GM21737 (cell line): ENCODE measurements around the gene GPRC5D.
A peak's percentile ranks its signal among the peaks of the same experiment; 100 is the strongest.

Experiments used
- ATAC-seq: cut with Tn5 transposase; IDR thresholded peaks from one replicate; pipeline ENCODE4 v1.9.1; 2021; ENCODE audit warnings: mild to moderate bottlenecking, moderate library complexity; ENCODE audit not compliant: unreplicated experiment

Gene GPRC5D

DNA sequence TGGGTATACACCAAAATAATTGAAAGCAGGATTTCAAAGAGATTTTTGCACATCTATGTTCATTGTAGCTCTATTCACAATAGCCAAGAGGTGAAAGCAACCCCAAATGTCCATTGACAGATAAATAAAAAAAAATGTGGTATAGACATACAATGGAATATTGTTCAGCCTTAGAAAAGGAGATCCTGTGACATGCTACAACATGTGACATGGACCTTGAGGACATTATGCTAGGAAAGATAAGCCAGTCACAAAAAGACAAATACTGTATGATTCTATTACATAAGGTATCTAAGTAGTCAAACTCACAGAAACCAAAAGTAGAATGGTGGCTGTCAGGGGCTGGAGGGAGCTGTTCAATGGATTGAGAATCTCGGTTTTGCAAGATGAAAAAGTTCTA lies 12.1 kb downstream of the GPRC5D start:
- ATAC-seq, result no peak

DNA sequence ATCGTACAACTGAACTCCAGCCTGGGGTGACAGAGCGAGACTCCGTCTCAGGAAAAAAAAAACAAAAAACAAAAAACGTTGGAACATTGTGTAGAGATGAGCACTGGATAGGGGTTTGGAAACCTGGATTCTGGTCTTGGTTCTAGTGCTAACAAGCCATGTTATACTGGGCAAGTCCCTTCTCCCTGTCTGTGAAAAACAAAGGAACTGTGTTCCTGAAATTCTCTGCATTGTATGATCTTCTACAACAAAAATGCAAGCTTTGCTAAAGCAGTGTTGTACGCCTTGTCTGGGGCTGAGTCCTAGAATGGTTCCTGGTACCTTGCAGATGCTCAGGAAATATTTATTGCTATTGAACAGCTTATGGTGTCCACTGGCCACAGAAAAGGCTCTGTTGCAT lies 13.4 kb downstream of the GPRC5D start:
- ATAC-seq, result no peak

- no peak for ATAC-seq
Observed at GRCh38 chr12:12936983-12937491, 14.9 kb downstream of the GPRC5D start.

GRCh38 chr12:12934556-12934955 lies 17.4 kb downstream of the GPRC5D start:
- ATAC-seq, result no peak

- no peak for ATAC-seq
Observed at GRCh38 chr12:12933742-12934141, 18.2 kb downstream of the GPRC5D start.

- no peak for ATAC-seq
Observed at GRCh38 chr12:12930633-12931219, 21.2 kb downstream of the GPRC5D start.

- ATAC-seq, result no peak
Observed at GRCh38 chr12:12929696-12930095, 22.3 kb downstream of the GPRC5D start.

DNA sequence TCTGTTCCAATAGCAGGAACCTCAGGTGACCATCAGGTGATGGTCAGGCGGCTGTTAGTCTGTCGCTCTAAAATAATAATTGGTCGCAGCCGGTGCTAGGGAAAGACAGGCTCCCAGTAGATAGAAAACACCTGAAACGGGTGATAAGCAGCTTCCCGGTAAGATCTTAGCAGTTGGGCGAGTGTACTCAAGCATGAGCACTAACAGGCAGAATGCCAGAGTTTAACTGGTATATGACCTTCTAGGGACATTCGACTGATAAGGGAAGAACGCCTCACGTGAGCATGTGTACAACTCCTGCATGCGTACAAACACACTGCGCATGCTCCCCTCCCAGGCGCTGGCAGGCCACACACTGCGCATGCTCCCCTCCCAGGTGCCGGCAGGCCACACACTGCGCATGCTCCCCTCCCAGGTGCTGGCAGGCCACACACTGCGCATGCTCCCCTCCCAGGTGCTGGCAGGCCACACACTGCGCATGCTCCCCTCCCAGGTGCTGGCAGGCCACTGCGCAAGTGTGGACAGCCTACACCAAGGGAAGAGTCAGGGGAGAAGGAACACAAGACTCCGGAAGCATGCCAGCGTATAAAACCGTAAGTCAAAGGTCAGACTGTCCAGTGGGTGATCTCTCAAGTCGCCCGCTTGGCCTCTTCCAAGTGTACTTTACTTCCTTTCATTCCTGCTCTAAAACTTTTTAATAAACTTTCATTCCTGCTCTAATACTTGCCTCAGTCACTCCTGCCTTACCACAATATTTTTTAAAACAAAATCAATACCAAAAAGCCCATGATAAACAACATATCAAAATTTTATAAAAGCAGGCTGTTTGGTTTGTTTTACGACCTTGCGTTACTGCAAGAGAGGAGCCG lies 24.5 kb downstream of the GPRC5D start:
- no peak for ATAC-seq

- no peak for ATAC-seq
Observed at GRCh38 chr12:12926571-12927071, 25.3 kb downstream of the GPRC5D start.

DNA sequence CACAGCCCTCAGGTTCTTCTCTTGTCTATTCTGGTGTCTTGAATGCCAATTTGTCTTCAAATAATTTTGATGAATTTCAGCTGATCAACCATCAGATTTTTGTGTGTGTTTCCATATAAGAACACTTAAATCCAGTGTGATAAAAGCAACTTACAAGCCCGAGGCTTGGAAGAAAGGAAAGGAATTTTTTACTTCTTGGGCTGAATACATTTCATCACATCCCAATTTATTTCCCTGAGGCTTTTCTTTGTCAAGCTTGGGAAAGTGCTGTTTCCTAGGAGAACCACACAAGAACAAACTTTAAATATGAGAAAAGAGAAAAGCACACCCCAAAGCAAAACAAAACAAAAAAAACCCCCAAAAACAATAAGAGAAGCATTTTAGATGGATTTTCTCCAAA lies 26.6 kb downstream of the GPRC5D start:
- ATAC-seq, result no peak

- ATAC-seq, result no peak
Observed at GRCh38 chr12:12924169-12924568, 27.8 kb downstream of the GPRC5D start.

- ATAC-seq, result no peak
Observed at GRCh38 chr12:12922978-12923377, 29.0 kb downstream of the GPRC5D start.

DNA sequence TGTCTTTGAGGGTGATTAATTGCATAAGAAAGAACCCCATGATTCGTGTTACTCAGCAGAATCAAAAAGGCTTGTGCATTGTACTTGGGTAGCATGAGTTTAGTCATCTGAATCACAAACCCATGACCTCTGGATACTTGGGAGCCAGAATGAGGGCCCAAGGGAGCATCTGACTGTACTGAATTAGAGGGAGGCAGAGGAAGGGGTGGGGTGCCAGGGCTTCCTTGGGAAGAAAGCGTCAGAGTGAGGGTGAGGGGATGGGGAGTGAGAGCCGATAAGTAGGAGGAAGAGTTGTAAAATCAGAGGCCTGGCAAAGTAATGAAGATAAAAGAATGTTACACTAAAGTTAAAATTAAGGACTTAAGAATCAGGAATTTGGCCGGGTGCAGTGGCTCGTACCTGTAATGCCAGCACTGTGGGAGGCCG lies 29.8 kb downstream of the GPRC5D start:
- no peak for ATAC-seq

- no peak for ATAC-seq
Observed at GRCh38 chr12:12919666-12920435, 32.1 kb downstream of the GPRC5D start.

GRCh38 chr12:12918781-12919389 lies 33.1 kb downstream of the GPRC5D start:
- ATAC-seq, result no peak

GRCh38 chr12:12917517-12917916 lies 34.5 kb downstream of the GPRC5D start:
- no peak for ATAC-seq

DNA sequence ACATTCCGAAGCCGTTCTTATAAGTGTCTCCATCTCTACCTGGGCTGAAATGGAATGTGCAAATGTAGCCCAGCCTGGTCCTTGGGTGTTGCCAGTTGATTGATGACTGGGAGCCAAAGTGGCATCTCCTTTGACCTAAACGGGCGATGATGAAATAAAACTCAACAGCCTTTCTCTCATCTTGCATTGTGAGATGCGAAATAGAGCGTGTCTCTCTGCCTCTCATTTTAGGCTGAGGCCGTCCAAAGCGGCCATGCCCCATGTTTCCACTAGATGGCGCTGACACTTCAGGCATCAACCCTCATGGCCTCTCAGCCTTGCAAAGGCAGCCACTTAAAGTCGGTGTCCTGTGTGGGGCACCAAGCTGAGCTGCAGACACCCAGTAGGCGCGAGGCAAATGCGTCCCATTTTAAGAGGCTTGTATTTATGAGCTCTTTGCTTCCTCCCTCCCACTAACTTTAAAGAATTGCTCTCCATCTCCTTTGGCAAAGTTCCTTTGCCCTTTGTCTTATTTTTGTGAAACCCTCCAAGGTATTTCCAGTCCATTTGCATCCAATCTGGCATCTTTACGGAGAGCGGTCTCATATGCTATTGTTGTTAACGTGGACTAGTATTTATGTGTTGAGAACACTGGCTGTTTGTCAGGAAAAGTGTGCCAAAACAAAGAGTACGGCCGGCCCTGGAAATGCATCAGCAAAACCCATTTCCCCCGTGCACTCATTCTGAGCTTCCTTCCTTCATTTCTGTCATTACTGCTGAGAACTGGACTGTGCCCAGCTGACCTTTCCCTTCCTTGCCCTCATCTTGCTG lies 35.6 kb downstream of the GPRC5D start:
- ATAC-seq, result peak; percentile 88

DNA sequence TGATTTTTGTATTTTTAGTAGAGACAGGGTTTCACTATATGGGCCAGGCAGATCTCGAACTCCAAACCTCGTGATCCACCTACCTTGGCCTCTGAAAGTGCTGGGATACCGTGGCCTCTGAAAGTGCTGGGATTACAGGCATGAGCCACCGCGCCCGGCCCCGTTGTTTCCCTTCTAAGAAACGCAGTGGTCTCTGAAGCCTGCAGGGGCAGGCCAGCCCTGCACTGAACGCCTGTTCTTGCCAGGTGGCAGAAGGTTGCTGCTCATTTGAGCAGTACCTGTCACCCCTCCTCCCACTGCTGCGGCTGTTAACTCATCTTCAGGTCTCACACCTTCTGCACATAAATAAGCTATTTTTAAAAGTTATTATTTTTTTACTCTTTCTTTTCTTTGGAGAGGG lies 36.3 kb downstream of the GPRC5D start:
- no peak for ATAC-seq

- no peak for ATAC-seq
Observed at GRCh38 chr12:12912711-12913110, 39.3 kb downstream of the GPRC5D start.

GRCh38 chr12:12909995-12910420 lies 42.0 kb downstream of the GPRC5D start:
- ATAC-seq, result no peak
